IMR-90 (cell line): ENCODE measurements around the gene DLD. TPM values are rescaled to one million over a fixed set of nuclear protein-coding genes. Genes with fewer than 3 reads are reported as not detected.

ENCODE experiments used
- ATAC-seq: fragments of 200-7000 bp; cut with Tn5 transposase; 2 replicates; pipeline ENCODE4 v1.9.1; 2020; ENCODE audit warnings: low read depth, mild to moderate bottlenecking, moderate library complexity
- BruUV-seq: library from RNA; stranded (reverse); fragments of 400-500 nt; replicated peaks from 2 replicates; lab custom pipeline; 2021; lab: Mats Ljungman, UMichigan
- CTCF ChIA-PET: fragments of 300-600 bp; formaldehyde crosslinking; extraction: SDS; loops from one replicate; lab custom pipeline; 2021; ENCODE audit warnings: antibody characterized with exemption; lab: Yijun Ruan, JAX
- POLR2A ChIA-PET: fragments of 300-600 bp; sonication (Branson Sonifier 250); formaldehyde crosslinking; loops from one replicate; lab custom pipeline; 2022; ENCODE audit warnings: antibody characterized with exemption; ENCODE audit not compliant: unreplicated experiment; lab: Charles Lee
- DNase-seq: peaks from one replicate; pipeline ENCODE4 v3.0.0; 2013
- H2AFZ ChIP-seq: replicated peaks from 2 replicates; pipeline ENCODE3; 2013; ENCODE audit warnings: low read length, mild to moderate bottlenecking; ENCODE audit not compliant: poor library complexity
- H2AK5ac ChIP-seq: 2 replicates; pipeline ENCODE4 v1.6.1; 2013; ENCODE audit warnings: low read depth, low read length, inconsistent platforms
- H2AK9ac ChIP-seq: replicated peaks from 2 replicates; pipeline ENCODE3; 2013; ENCODE audit warnings: mild to moderate bottlenecking, low read depth, low read length, moderate library complexity; ENCODE audit not compliant: poor library complexity
- H2BK120ac ChIP-seq: 2 replicates; pipeline ENCODE4 v1.6.1; 2013; ENCODE audit warnings: low read depth, low read length, inconsistent platforms
- H2BK15ac ChIP-seq: 3 replicates; pipeline ENCODE4 v1.6.1; 2013; ENCODE audit warnings: low read depth, low read length, inconsistent platforms
- H2BK20ac ChIP-seq: 2 replicates; pipeline ENCODE4 v1.6.1; 2013; ENCODE audit warnings: low read depth, mild to moderate bottlenecking, inconsistent platforms, low read length, moderate library complexity
- H2BK5ac ChIP-seq: 2 replicates; pipeline ENCODE4 v1.6.1; 2013; ENCODE audit warnings: mild to moderate bottlenecking, low read depth, low read length, inconsistent platforms; ENCODE audit not compliant: poor library complexity, severe bottlenecking
- H3K14ac ChIP-seq: replicated peaks from 2 replicates; pipeline ENCODE4 v1.6.1; 2013; ENCODE audit warnings: low read depth, low read length, inconsistent platforms
- H3K18ac ChIP-seq: 2 replicates; pipeline ENCODE4 v1.6.1; 2013; ENCODE audit warnings: low read depth, low read length, control low read depth
- H3K23ac ChIP-seq: 2 replicates; pipeline ENCODE4 v1.6.1; 2013; ENCODE audit warnings: low read depth, low read length, inconsistent platforms
- H3K27ac ChIP-seq: 2 replicates; pipeline ENCODE4 v1.5.1; 2013; ENCODE audit warnings: mild to moderate bottlenecking, control low read depth, low read length; ENCODE audit not compliant: insufficient read depth
- H3K27me3 ChIP-seq: 2 replicates; pipeline ENCODE4 v1.6.1; 2013; ENCODE audit warnings: low read length; ENCODE audit not compliant: control insufficient read depth, insufficient read depth
- H3K36me3 ChIP-seq: 2 replicates; pipeline ENCODE4 v1.6.1; 2013; ENCODE audit warnings: low read length, mixed read lengths; ENCODE audit not compliant: control insufficient read depth, insufficient read depth
- H3K4ac ChIP-seq: 2 replicates; pipeline ENCODE4 v1.6.1; 2013; ENCODE audit warnings: low read depth, low read length, inconsistent platforms
- H3K4me1 ChIP-seq: 2 replicates; pipeline ENCODE4 v1.6.1; 2013; ENCODE audit warnings: low read length, mixed read lengths; ENCODE audit not compliant: control insufficient read depth, insufficient read depth
- H3K4me2 ChIP-seq: 2 replicates; pipeline ENCODE4 v1.6.1; 2013; ENCODE audit warnings: low read depth, mild to moderate bottlenecking, control low read depth, low read length, moderate library complexity
- H3K4me3 ChIP-seq: 2 replicates; pipeline ENCODE4 v1.5.1; 2013; ENCODE audit warnings: low read depth, mild to moderate bottlenecking, control low read depth, low read length, moderate library complexity; ENCODE audit not compliant: insufficient read depth
- H3K56ac ChIP-seq: 2 replicates; pipeline ENCODE4 v1.6.1; 2013; ENCODE audit warnings: low read length, inconsistent platforms; ENCODE audit not compliant: insufficient read depth; ENCODE audit errors: extremely low read depth
- H3K79me1 ChIP-seq, 2 experiments: 2 replicates each; pipeline ENCODE4 v1.6.1; 2013; ENCODE audit warnings: low read length in 2 of 2, inconsistent platforms in 1 of 2, low read depth in 1 of 2
- H3K9ac ChIP-seq: 2 replicates; pipeline ENCODE4 v1.6.1; 2013; ENCODE audit warnings: low read depth, low read length, control low read depth
- H3K9me1 ChIP-seq: 2 replicates; pipeline ENCODE4 v1.6.1; 2013; ENCODE audit warnings: low read length, inconsistent platforms; ENCODE audit not compliant: insufficient read depth
- H3K9me3 ChIP-seq: 2 replicates; pipeline ENCODE4 v1.6.1; 2013; ENCODE audit warnings: low read length; ENCODE audit not compliant: control insufficient read depth, insufficient read depth
- H4K20me1 ChIP-seq: 2 replicates; pipeline ENCODE4 v1.6.1; 2013; ENCODE audit warnings: low read length, inconsistent platforms; ENCODE audit not compliant: insufficient read depth
- H4K5ac ChIP-seq: 2 replicates; pipeline ENCODE4 v1.6.1; 2013; ENCODE audit warnings: mild to moderate bottlenecking, low read depth, low read length, control low read depth
- H4K8ac ChIP-seq, 2 experiments: 2 replicates each; pipeline ENCODE4 v1.6.1; 2013; ENCODE audit warnings: low read depth in 2 of 2, low read length in 2 of 2, control low read depth in 1 of 2, inconsistent platforms in 1 of 2
- H4K91ac ChIP-seq: 2 replicates; pipeline ENCODE4 v1.6.1; 2013; ENCODE audit warnings: low read depth, low read length, inconsistent platforms; ENCODE audit not compliant: insufficient read depth
- CEBPB ChIP-seq: IDR thresholded peaks from 2 replicates; pipeline ENCODE4 v1.6.1; 2012; ENCODE audit warnings: low read depth, low read length, improper control_type of control experiment
- WGBS, 2 experiments: methylation state at CpG; one replicate each; pipeline versions ENCODE4 v1.1.5 to v1.1.7; 2013; ENCODE audit warnings: missing lambda C conversion rate in 2 of 2; ENCODE audit not compliant: insufficient read length in 1 of 2; ENCODE audit errors: extremely low coverage in 2 of 2; 5-methylcytosine and 5-hydroxymethylcytosine counted together
- dilution Hi-C: fragments of 300-500 bp; cut with HindIII; formaldehyde crosslinking; loops from one replicate; pipeline ENCODE4 v1.14.3; 2018; ENCODE audit warnings: low sequenced_read_pairs; ENCODE audit not compliant: unreplicated experiment
- in situ Hi-C: fragments of 300-500 bp; cut with MboI; formaldehyde crosslinking; loops from 3 replicates; pipeline ENCODE4 v1.14.3; 2019; ENCODE audit warnings: low sequenced_read_pairs, inconsistent platforms, mixed read lengths
- intact Hi-C: fragments of 100-400 bp; cut with micrococcal nuclease; formaldehyde crosslinking; loops from 2 replicates; pipeline ENCODE4 v1.10.0; 2022
- polyA plus RNA-seq, 3 experiments: library from polyadenylated mRNA; depleted of rRNA; stranded (reverse); fragments of >200 nt; gene quantifications; 2 replicates each; pipeline ENCODE4 v1.2.3, GENCODE V29; 2012; ENCODE audit warnings: low replicate concordance in 1 of 3
- total RNA-seq: library from RNA; depleted of rRNA; stranded (reverse); fragments of >200 nt; gene quantifications from 2 replicates; pipeline ENCODE4 v1.2.3, GENCODE V29; 2012

The DLD gene
- total and polyA plus RNA-seq, 2 of the 4 experiments (the other 2 are of a cell fraction), result 121 to 361 TPM

- Histone ChIP-seq H3K36me3 (peaks cover 6% of the 10 kb centered on the region), H4K5ac (no peak overlapping the region), H3K56ac (no peak overlapping the region), H3K4me3 (no peak overlapping the region), H2BK20ac (no peak overlapping the region), H3K4ac (no peak overlapping the region), H2BK120ac (no peak overlapping the region), H2AK5ac (no peak overlapping the region), H3K27me3 (no peaks in the 10 kb centered on the region), H4K91ac (no peak overlapping the region), H2BK15ac (no peak overlapping the region), H4K20me1 (peaks cover 15% of the 10 kb centered on the region; the same call in 1 of the 2 replicates), H3K4me1 (peaks cover 2% of the 10 kb centered on the region), H4K8ac (no peak overlapping the region), H3K18ac (no peak overlapping the region), H2AK9ac (no peak overlapping the region), H3K9me3 (no peaks in the 10 kb centered on the region), H3K79me1 (peaks cover 13 to 49% of the 10 kb centered on the region in 2 experiments; a peak in 3 of 4 replicates), H3K4me2 (no peak overlapping the region), H2BK5ac (no peak overlapping the region), H3K9ac (no peak overlapping the region), H3K23ac (no peak overlapping the region), H3K14ac (no peak overlapping the region), H2AFZ (no peak overlapping the region), H3K27ac (no peak overlapping the region), H3K9me1 (no peaks in the 10 kb centered on the region)
- DNase-seq (no peak), ATAC-seq (no peak)
- TF ChIP-seq CEBPB, result no peak
- intact Hi-C loops, result no loop called here
- ChIA-PET POLR2A (no interaction called here), CTCF (no interaction called here)
- no CpG with 5 or more reads among the region's 2 CpGs for WGBS, 2 experiments
- dilution Hi-C loops, result no loop called here
- in situ Hi-C loops, result no loop called here
- BruUV-seq, result no TSS peak
These were observed 8.1 kb downstream of the DLD start for GRCh38 chr7:107898997-107899594.
